ENCODE measurements around the gene DPEP3.
"Not testable (repeated sequence)": the region's sequence is repeated elsewhere in the genome, so short reads cannot be mapped to it uniquely, and the experiment has no call there.

The DPEP3 gene

GRCh38 chr16:67943619-67944504, 36.4 kb downstream of the DPEP3 start, which contains the start of gene LCAT:
Gene LCAT (minus strand): TSS chr16:67944120. CDS start chr16:67944101, 19 bp downstream.
- DNase-seq = no peak

- DNase-seq = no peak
These were observed 37.1 kb downstream of the DPEP3 start for GRCh38 chr16:67943256-67943618.

GRCh38 chr16:67942510-67943255, 37.6 kb downstream of the DPEP3 start:
- no peak for DNase-seq

- peak; percentile 48 for DNase-seq
These were observed 38.1 kb downstream of the DPEP3 start for GRCh38 chr16:67942200-67942509.

GRCh38 chr16:67941469-67942199, 38.7 kb downstream of the DPEP3 start:
- DNase-seq = no peak

- DNase-seq = no peak
These were observed 39.7 kb downstream of the DPEP3 start for GRCh38 chr16:67940446-67941089.

- DNase-seq = no peak
These were observed 40.5 kb downstream of the DPEP3 start for GRCh38 chr16:67939507-67940445.

GRCh38 chr16:67937713-67938112, 42.6 kb downstream of the DPEP3 start:
- not testable (repeated sequence) for DNase-seq

GRCh38 chr16:67936880-67937605, 43.3 kb downstream of the DPEP3 start:
- DNase-seq = peak; percentile 79

- peak; percentile 48 for DNase-seq
These were observed 44.0 kb downstream of the DPEP3 start, which contains the start of gene PSMB10 for GRCh38 chr16:67936124-67936879. Gene PSMB10 (minus strand): TSS chr16:67936850. CDS start chr16:67936749, 101 bp downstream.

GRCh38 chr16:67935402-67936123, 44.7 kb downstream of the DPEP3 start:
- peak; percentile 95 for DNase-seq

- DNase-seq = no peak
These were observed 45.2 kb downstream of the DPEP3 start for GRCh38 chr16:67935101-67935401.

GRCh38 chr16:67934306-67935100, 45.8 kb downstream of the DPEP3 start:
- no peak for DNase-seq

GRCh38 chr16:67933805-67934204, 46.5 kb downstream of the DPEP3 start:
- no peak for DNase-seq

GRCh38 chr16:67932462-67932840, 47.8 kb downstream of the DPEP3 start:
- DNase-seq = no peak

GRCh38 chr16:67931712-67932461, 48.4 kb downstream of the DPEP3 start, which contains the start of gene CTRL:
Gene CTRL (minus strand): TSS chr16:67931862. CDS start chr16:67931852, 10 bp downstream.
- no peak for DNase-seq

GRCh38 chr16:67930678-67931211, 49.6 kb downstream of the DPEP3 start:
- no peak for DNase-seq

GRCh38 chr16:67930191-67930590, 50.1 kb downstream of the DPEP3 start:
- no peak for DNase-seq

Measured in EL (cell line).